22Rv1 (cell line): ENCODE results near the gene PTMA.

Source experiments
- CTCF ChIP-seq: fragments of 450-650 bp; IDR thresholded peaks from 2 replicates; pipeline ENCODE4 v1.5.1; 2017; ENCODE audit warnings: mild to moderate bottlenecking
- ZFX ChIP-seq: fragments of 450-650 bp; IDR thresholded peaks from 2 replicates; pipeline ENCODE4 v1.6.1; 2017; ENCODE audit warnings: antibody characterized with exemption, borderline replicate concordance

- no peak for TF ChIP-seq CTCF
- TF ChIP-seq ZFX = no peak
Measured at GRCh38 chr2:231682603-231683291, 25.6 kb upstream of the PTMA start.
